ENCODE measurements around the gene PPP2R5C.

DNA sequence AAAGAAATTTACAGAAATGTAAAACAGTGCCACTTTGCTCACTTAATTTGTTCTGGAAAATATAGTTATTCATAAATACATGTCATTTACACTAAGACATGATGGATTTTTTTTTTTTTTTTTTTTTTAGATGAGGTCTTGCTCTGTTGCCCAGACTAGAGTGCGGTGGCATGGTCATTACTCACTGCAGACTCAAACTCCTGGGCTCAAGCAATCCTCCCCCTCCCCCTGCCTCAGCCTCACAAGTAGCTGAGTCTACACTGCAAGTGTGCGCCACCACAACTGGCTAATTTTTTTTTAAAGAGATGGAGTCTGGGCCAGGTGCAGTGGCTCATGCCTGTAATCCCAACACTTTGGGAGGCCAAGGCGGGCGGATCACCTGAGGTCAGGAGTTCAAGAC is 101.2 kb downstream of the PPP2R5C start:
- TF ChIP-seq, protein P1, sequence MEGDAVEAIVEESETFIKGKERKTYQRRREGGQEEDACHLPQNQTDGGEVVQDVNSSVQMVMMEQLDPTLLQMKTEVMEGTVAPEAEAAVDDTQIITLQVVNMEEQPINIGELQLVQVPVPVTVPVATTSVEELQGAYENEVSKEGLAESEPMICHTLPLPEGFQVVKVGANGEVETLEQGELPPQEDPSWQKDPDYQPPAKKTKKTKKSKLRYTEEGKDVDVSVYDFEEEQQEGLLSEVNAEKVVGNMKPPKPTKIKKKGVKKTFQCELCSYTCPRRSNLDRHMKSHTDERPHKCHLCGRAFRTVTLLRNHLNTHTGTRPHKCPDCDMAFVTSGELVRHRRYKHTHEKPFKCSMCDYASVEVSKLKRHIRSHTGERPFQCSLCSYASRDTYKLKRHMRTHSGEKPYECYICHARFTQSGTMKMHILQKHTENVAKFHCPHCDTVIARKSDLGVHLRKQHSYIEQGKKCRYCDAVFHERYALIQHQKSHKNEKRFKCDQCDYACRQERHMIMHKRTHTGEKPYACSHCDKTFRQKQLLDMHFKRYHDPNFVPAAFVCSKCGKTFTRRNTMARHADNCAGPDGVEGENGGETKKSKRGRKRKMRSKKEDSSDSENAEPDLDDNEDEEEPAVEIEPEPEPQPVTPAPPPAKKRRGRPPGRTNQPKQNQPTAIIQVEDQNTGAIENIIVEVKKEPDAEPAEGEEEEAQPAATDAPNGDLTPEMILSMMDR (IDR thresholded peaks at IDR 0.05), result no peak
- no peak for TF ChIP-seq POLR2A (IDR thresholded peaks at IDR 0.05)

All from testis (tissue), 2 donors.